ENCODE measurements around the gene SSH2.
"Not testable (repeated sequence)": the region's sequence is repeated elsewhere in the genome, so short reads cannot be mapped to it uniquely, and the experiment has no call there.

SSH2 gene

DNA sequence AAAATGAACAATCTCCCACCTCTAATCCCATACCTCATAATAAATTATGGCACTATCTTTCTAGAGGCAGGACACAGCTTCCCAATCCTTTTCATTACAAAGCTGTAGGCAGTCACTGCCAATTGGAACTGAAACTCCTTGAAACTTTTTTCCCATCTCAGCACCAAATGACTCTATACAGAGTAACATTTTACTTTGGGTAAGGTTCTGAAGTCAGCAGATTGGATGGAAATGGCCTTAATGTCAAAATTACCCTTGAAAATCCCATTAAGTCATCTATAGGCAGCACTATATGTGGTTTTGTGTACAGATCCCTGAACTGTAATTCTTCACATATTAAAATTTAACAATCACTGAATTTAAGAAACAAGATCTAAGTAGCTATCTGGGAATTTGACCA is 277.1 kb downstream of the SSH2 start:
- TF ChIP-seq POLR2A (IDR thresholded peaks at IDR 0.05; ENCODE audit: low read length) = no peak
- TF ChIP-seq GATA1 (IDR thresholded peaks at IDR 0.05; ENCODE audit: low read depth, low read length) = no peak
- DNase-seq = no peak

DNA sequence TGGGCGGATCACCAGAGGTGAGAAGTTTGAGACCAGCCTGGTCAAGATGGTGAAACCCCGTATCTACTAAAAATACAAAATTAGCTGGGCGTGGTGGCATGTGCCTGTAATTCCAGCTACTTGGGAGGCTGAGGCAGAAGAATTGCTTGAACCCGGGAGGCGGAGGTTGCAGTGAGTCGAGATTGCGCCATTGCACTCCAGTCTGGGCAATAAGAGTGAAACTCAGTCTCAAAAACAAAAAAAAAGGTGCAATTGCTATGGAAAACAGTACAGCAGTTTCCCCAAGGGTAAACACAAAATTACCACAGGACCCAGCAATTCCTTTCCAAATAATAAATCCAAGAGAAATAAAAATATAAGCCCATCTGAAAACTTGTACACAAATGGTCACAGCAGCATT is 278.1 kb downstream of the SSH2 start:
- DNase-seq = not testable (repeated sequence)

DNA sequence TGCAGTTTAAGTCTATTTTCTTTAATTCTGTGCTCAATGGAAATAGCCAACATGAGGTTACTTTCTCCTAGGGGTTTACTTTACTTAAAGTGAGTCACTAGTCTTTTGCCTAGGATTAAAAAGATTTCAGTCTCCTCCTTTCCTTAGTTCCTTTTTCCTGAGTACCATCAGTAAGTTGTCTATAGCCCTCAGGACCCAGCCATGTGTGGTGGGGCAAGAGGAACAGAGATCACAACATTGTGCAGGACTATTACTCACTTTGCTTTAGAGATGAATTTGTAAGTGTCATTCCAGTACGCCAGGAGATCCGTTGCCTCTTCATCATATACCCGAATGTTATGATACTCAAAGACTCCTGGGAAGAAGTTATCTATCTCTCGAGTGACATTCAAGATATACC is 279.6 kb downstream of the SSH2 start:
- TF ChIP-seq GATA1 (IDR thresholded peaks at IDR 0.05; ENCODE audit: low read depth, low read length) (no peak), POLR2A (IDR thresholded peaks at IDR 0.05; ENCODE audit: low read length) (no peak)
- no peak for DNase-seq

DNA sequence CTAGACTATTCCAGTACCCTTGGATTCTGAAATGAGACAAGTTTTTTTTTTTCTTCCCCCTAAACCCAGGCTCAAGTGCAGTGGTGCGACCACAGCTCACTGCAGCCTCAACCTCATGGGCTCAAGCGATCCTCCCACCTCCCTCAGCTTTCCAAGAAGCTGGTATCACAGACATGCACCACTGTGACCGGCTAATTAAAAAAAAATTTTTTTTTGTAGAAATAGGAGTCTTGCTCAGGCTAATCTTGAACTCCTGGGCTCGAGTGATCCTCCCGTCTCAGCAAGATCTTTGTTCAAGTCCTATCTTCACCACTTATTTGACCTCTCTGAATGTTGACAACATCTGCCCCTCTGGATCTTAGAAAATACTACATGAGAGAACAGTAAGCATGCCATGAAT is 280.7 kb downstream of the SSH2 start:
- DNase-seq = no peak
- TF ChIP-seq GATA1 (IDR thresholded peaks at IDR 0.05; ENCODE audit: low read depth, low read length) = no peak
- no peak for TF ChIP-seq POLR2A (IDR thresholded peaks at IDR 0.05; ENCODE audit: low read length)

DNA sequence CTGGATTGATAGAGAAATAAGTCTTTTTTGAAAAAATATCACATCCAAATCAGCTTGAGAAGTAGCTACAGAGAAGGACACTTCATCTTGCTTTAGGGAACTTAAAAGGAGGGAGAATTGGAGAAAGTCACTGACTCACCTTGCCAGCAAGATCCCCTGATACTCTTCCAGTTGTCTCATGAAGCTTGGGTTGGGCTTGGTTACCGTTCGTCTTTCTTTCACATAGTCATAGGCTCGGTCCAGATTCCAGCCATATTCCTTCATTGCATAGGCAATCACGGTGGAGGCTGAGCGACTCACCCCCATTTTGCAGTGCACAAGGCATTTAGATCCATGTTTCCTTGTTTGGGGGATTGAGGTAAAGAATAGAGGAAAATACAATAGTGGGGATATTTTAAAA is 282.0 kb downstream of the SSH2 start:
- TF ChIP-seq POLR2A (IDR thresholded peaks at IDR 0.05; ENCODE audit: low read length) (no peak), GATA1 (IDR thresholded peaks at IDR 0.05; ENCODE audit: low read depth, low read length) (no peak)
- no peak for DNase-seq

DNA sequence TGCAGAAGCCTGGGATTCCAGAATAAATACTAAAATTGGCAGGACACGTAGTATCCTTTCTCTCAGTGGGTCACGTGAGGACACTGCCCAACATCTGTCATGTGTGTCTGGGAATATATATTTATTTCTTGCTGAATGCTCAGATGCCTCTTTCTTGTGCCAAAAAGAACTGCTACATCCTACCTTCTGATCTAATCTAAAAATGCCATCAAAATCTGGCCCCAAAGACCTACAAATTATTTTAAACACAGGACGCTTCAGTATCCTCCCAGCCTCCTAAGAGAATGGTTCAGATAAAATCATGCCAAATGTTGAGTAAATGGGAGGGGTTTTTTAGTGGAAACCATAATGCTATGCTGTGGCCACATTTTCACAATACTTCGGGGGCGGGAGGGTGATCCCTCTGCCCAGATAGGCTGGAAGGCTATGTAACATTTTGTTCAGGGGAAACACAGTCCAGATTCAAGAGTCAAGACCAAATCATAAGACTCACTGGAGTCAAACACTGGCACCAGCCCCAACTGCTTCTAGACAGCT is 284.4 kb downstream of the SSH2 start:
- no peak for DNase-seq
- no peak for TF ChIP-seq POLR2A (IDR thresholded peaks at IDR 0.05; ENCODE audit: low read length)
- no peak for TF ChIP-seq GATA1 (IDR thresholded peaks at IDR 0.05; ENCODE audit: low read depth, low read length)

DNA sequence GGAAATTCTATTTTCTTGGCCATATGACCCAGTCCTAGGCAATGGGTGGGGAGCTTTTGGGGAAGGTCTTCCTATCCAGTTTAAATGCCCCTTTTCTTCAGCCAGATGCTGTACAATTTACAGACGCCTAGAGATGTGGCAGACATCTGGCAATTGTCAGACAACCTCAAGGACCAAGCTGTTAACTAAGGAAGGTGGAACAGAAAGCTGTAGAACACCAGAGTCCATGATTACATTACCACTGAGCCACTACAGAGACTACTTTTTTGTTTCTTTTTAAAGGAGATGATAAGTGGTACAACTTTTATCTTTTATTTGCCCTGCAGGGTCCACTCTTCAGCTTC is 286.2 kb downstream of the SSH2 start:
- no peak for TF ChIP-seq GATA1 (IDR thresholded peaks at IDR 0.05; ENCODE audit: low read depth, low read length)
- no peak for TF ChIP-seq POLR2A (IDR thresholded peaks at IDR 0.05; ENCODE audit: low read length)
- DNase-seq = no peak

DNA sequence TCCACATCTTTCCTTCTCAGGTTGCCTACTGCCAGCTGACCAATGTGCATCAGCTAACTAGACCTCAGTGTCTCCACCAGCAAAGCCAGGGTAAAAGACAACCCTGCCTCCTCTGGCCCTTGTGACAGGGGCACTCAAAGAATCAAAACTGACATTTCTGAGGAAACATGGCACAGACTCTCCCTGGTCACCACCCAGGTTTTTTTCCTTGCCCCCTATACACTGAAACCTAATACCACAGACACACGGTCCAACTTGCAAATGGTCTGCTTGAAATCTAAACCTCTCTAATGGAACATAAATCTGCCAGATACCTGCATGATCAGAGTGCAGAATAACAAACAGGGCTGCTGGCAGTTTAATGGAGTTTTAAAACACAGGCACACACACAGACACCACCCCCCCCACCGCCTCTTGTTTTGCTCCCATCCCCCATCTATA is 287.8 kb downstream of the SSH2 start:
- TF ChIP-seq GATA1 (IDR thresholded peaks at IDR 0.05; ENCODE audit: low read depth, low read length) = no peak
- TF ChIP-seq POLR2A (IDR thresholded peaks at IDR 0.05; ENCODE audit: low read length) = no peak
- no peak for DNase-seq

DNA sequence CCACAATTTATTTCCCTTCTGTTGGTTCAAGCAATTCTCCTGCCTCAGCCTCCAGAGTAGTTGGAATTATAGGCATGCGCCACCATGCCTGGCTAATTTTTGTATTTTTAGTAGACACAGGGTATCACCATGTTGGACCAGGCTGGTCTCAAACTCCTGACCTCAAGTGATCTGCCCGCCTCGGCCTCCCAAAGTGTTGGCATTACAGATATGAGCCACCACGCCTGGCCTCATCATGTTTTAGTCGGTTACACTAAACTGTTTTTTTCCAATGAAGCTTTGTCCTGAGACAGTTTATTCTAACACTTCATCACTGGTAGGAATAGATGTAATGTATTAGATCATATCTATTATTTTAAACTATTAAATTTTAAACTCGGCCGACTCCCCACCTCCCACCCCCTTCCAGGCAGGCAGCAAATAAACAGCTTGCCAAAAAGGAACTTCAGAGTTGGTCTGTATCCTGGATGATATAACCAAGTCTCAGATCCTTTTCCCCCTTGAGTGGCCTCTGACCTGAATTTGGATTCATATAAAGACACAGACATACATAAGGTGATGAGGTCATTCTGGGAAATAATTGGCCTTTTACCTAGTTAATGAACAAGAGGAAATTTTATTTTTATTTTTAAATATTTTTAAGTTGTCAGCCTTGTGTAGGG is 288.9 kb downstream of the SSH2 start:
- DNase-seq = no peak
- TF ChIP-seq GATA1 (IDR thresholded peaks at IDR 0.05; ENCODE audit: low read depth, low read length) (no peak), POLR2A (IDR thresholded peaks at IDR 0.05; ENCODE audit: low read length) (no peak)

DNA sequence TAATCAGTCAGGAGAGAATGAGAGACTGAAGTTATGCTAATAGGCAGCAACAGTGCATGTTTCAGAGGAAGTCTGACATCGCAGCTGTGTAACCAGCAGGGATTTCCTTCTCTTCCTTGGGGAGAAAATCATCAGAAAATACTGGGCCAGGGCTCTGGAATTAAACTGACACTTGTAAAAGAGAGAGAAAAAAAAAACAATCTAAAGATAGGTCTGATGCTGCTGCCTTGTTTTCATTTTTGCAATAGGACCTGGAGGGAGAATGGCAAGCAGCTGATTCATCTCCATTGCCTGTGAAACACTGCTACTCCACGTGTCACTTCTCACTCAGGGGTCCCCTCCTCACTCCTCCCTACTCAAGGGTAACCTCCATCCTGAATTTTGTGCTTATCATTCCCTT is 289.6 kb downstream of the SSH2 start:
- no peak for DNase-seq
- TF ChIP-seq GATA1 (IDR thresholded peaks at IDR 0.05; ENCODE audit: low read depth, low read length) = no peak
- TF ChIP-seq POLR2A (IDR thresholded peaks at IDR 0.05; ENCODE audit: low read length) = no peak

DNA sequence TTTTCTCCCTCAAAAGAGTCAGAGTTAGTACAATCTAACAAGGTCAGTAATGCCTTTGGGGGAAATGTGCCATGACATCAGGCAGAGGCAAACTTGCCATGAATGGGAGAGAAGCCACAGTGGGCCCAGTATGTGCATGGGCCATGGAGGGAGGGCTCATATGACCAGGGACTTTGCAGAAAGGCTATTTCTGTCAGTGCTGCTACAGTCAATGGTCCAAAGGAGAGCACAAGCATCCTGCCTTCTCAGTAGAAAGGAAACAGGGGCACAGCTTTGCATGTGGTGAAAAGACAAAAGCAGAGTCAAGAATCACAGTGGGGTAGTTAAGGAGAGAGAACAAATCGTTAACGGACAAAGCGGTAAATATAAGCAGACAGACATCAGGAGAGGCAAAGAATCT is 296.1 kb downstream of the SSH2 start:
- TF ChIP-seq POLR2A (IDR thresholded peaks at IDR 0.05; ENCODE audit: low read length) = no peak
- no peak for TF ChIP-seq GATA1 (IDR thresholded peaks at IDR 0.05; ENCODE audit: low read depth, low read length)
- DNase-seq = no peak

DNA sequence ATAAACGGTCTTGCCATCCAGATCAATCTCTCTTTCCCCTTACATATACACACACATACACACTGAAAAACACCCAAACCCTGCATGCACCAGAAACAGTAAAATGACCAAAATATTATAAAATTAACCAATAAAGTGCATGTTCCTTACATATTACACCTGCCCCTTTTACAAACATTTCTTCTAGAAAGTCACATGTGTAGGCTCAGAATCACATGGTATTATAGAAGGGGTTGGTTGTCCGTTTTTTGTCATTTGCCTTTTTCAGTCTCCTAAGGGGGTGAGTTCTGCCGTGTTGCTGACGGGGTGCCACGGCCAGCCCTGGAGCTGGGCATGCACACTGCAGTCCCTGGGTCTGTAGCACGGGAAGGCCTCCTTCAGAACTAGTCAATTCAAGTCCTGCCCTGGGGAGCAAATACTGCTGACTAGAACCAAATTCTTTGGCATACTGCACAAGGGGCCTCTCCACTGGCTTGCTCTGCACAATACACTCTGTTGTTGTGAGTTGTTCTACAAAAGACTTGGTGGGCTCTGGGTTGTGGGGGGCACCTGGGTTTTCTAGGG is 299.3 kb downstream of the SSH2 start:
- DNase-seq = no peak
- TF ChIP-seq POLR2A (IDR thresholded peaks at IDR 0.05; ENCODE audit: low read length) = no peak
- TF ChIP-seq GATA1 (IDR thresholded peaks at IDR 0.05; ENCODE audit: low read depth, low read length) = no peak

DNA sequence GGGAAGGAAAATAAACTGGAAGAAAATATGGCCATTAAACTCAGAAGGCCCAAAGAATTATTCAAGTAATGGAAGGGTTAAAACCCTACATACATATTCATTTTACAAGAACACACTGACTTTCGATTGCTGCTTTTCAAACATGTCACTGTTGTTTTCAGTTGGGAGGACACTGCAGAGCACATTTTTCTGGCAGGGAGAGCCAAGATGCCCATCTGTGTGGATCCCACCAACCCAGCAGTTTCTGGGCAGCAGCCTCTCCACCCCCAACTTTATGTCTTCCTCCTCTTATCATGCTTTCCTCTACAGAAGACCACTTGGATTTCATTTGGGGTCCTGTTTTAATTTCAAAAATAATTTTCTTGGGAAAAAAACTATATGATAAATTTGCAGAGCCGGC is 300.2 kb downstream of the SSH2 start:
- TF ChIP-seq POLR2A (IDR thresholded peaks at IDR 0.05; ENCODE audit: low read length) (no peak), GATA1 (IDR thresholded peaks at IDR 0.05; ENCODE audit: low read depth, low read length) (no peak)
- DNase-seq = no peak

DNA sequence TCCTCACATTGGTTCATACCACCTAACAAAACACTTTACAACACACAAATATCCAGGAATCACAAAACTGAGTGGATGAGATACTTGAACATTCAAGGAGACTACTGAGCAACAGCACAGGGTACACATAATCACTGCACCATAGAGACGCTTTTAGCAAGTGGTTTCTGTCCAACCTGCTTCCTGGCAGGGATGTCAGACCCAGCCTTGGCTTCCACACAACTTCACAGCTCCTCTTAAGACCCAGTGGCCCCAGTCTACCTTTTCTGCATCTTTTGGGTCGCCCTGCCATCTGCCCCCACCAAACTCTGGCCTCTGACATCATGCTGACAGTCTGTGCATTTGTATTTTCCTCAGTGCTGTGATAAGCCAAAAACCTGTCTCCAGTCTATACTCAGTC is 301.4 kb downstream of the SSH2 start:
- no peak for DNase-seq
- TF ChIP-seq POLR2A (IDR thresholded peaks at IDR 0.05; ENCODE audit: low read length) (no peak), GATA1 (IDR thresholded peaks at IDR 0.05; ENCODE audit: low read depth, low read length) (no peak)

DNA sequence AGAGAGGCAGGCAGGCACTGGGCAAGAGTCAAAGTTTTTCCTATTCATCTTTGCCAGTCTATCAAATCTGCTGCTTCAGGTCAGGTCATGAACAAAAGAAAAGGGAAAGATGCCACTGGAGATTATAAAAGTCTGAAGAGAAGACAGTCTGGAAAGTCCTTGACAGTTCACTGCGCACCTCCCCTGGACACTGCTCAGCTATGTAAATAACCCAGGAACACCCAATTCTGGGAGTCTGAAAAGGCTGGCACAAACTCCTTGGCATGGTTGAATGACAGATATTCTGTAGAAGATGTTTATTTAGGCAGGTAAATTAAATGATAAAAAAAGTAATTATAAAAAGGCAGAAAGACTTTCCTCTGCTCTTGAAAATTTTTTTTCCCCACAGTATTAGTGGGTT is 302.1 kb downstream of the SSH2 start:
- no peak for DNase-seq
- TF ChIP-seq POLR2A (IDR thresholded peaks at IDR 0.05; ENCODE audit: low read length) (no peak), GATA1 (IDR thresholded peaks at IDR 0.05; ENCODE audit: low read depth, low read length) (no peak)
